Fibroblast of lung (primary cell): ENCODE results near the gene ZNF430.

Experiments used
- CTCF ChIP-seq, 2 donors: IDR thresholded peaks in 1 of 2; conservative IDR thresholded peaks in 1 of 2; 1 replicate in 1 of 2; 2 replicates in 1 of 2; pipeline ENCODE4 v1.5.1; 2011 to 2012; ENCODE audit warnings: low read length in 2 of 2, control low read depth in 1 of 2, inconsistent platforms in 1 of 2, low read depth in 1 of 2, mild to moderate bottlenecking in 1 of 2
- EZH2 ChIP-seq: IDR thresholded peaks from 2 replicates; pipeline ENCODE4 v1.5.1; 2012; ENCODE audit warnings: low read length, control low read depth, mild to moderate bottlenecking; ENCODE audit errors: missing control alignments

- TF ChIP-seq CTCF (conservative IDR thresholded peaks at IDR 0.05 in 1 of 2, IDR thresholded peaks at IDR 0.05 in 1 of 2; ENCODE audit: low read depth in 1 of 2, low read length in 2 of 2) (no peak), EZH2 (no peak)
These were observed 26.0 kb downstream of the ZNF430 start for GRCh38 chr19:21046489-21046888.
